ENCODE results near the gene TPCN1.

DNA sequence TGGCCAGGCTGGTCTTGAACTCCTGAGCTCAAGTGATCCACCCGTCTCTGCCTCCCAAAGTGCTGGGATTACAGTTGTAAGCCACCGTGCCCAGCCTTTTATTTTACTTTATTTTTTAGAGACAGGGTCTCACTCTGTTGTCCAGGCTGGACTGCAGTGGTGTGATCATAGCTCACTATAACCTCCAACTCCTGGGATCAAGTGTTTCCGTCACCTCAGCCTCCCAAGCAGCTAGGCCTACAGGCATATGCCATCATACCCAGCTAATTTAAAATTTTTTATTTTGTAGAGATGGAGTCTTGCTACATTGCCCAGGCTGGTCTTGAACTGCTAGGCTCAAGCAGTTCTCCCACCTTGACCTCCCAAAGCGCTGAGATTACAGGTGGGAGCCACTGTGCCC, 3.7 kb downstream of the TPCN1 start:
- TF ChIP-seq, protein P1, sequence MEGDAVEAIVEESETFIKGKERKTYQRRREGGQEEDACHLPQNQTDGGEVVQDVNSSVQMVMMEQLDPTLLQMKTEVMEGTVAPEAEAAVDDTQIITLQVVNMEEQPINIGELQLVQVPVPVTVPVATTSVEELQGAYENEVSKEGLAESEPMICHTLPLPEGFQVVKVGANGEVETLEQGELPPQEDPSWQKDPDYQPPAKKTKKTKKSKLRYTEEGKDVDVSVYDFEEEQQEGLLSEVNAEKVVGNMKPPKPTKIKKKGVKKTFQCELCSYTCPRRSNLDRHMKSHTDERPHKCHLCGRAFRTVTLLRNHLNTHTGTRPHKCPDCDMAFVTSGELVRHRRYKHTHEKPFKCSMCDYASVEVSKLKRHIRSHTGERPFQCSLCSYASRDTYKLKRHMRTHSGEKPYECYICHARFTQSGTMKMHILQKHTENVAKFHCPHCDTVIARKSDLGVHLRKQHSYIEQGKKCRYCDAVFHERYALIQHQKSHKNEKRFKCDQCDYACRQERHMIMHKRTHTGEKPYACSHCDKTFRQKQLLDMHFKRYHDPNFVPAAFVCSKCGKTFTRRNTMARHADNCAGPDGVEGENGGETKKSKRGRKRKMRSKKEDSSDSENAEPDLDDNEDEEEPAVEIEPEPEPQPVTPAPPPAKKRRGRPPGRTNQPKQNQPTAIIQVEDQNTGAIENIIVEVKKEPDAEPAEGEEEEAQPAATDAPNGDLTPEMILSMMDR (conservative IDR thresholded peaks at IDR 0.05; ENCODE audit: low read depth in 2 of 2) = no peak
- TF ChIP-seq POLR2AphosphoS5 (IDR thresholded peaks at IDR 0.05; ENCODE audit: low read depth) = no peak
